Stimulated activated naive CD8-positive, alpha-beta T cell treated with anti-CD3 and anti-CD28 coated beads, Interleukin-15, amount 100 ng/mL, for 72 hours (primary cell): ENCODE results near the gene QSER1.
"Not testable (repeated sequence)": the region's sequence is repeated elsewhere in the genome, so short reads cannot be mapped to it uniquely, and the experiment has no call there.

ENCODE experiments used
- ATAC-seq: fragments of 150-1000 bp; cut with Tn5 transposase; 2 replicates; pipeline ENCODE4 v1.10.0; 2021; ENCODE audit warnings: mild to moderate bottlenecking, moderate library complexity
- DNase-seq, 2 donors: peaks; one replicate each; pipeline ENCODE4 v3.0.0; 2021 to 2022
- H3K27ac Mint-ChIP-seq, 2 donors: one replicate each; pipeline ENCODE4 v1.8.0; 2022; ENCODE audit warnings: mild to moderate bottlenecking in 2 of 2, mixed read lengths in 2 of 2, moderate library complexity in 2 of 2
- H3K27me3 Mint-ChIP-seq: one replicate; pipeline ENCODE4 v1.8.0; 2022; ENCODE audit warnings: mixed read lengths
- H3K4me1 Mint-ChIP-seq: one replicate; pipeline ENCODE4 v1.8.0; 2022; ENCODE audit warnings: mild to moderate bottlenecking, mixed read lengths
- H3K4me3 Mint-ChIP-seq, 2 donors: one replicate each; pipeline ENCODE4 v1.8.0; 2022; ENCODE audit warnings: mild to moderate bottlenecking in 2 of 2, mixed read lengths in 2 of 2, moderate library complexity in 1 of 2
- H3K9me3 Mint-ChIP-seq, 2 donors: one replicate each; pipeline ENCODE4 v1.8.0; 2022; ENCODE audit warnings: mixed read lengths in 2 of 2

QSER1 gene

DNA sequence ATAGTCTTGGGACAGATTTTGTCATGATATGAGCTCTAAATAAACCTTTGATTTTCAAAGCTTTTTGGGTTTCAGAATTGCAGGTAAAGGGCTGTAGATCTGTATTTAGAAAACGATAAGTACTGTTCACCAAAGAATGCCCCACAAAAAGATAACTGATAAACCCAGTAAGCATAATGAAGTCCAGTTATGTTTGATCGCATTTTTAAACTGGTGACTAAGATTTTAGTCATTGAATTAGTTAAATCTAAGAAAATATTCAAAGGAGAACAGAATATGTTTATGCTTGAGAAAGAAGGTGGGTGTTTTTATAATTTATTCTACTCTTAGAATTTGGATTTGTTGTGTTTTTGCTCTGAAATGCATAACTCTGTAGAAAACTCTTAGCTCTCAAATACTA is 134.6 kb downstream of the QSER1 start:
- Mint-ChIP-seq H3K27me3 (no peaks in the 10 kb centered on the region), H3K27ac (no peak overlapping the region), H3K4me3 (no peak overlapping the region), H3K4me1 (peaks cover 7% of the 10 kb centered on the region), H3K9me3 (no peaks in the 10 kb centered on the region)
- ATAC-seq (no peak), DNase-seq (no peak)

DNA sequence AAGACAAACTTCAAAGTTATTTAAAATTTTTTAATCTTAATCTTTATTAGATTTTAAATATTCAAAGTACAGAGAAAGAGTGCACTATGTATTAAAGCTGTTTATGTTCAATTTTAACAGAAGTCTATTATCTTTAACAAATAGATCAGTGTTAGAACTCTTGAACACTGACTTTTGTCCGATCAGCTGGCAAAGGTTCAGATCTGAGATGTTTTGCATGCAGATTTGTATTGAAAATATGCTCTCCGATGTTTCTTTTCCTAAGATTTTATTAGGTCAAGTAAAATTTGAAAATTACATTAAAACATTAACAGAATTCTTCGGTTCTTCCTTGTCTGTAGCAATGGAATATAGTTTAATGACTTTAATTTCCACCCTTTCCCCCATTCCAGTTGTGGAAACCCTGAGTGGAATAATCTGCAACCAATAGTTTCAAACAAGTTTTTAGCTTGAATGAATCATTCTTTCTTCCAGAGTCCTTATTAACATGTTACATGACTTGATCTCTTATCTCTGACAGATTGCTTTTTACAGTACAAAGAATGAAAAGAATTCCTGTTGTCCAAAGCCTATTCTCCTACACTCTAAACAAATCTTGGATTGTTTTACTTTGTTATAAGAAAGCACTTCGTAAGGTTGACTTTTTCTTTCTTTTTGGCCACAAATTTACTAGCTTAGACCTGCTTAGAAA is 135.4 kb downstream of the QSER1 start:
- DNase-seq: no peak
- Mint-ChIP-seq H3K4me3 (no peak overlapping the region), H3K4me1 (peaks cover 6% of the 10 kb centered on the region), H3K27ac (peak overlapping the region in 1 of 2 donors; percentile 57), H3K27me3 (no peaks in the 10 kb centered on the region), H3K9me3 (no peaks in the 10 kb centered on the region)
- ATAC-seq: no peak

DNA sequence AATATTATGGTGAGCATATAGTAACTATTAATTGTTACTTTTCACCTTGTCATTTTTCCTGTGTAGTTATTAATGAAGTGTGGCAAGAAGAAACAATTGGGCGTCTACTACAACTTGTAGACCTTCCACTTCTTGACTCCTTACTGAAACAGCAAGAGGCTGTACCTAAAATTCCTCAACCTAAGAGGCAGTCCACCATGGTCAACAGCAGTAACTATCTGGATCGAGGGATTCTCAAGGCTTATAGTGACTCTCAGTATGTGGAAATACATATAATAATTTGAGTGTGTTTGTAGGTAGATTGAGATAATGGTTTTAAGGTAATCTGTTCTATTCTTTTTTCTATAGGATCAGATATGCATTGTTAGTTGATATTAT is 135.9 kb downstream of the QSER1 start:
- Mint-ChIP-seq H3K27me3 (no peaks in the 10 kb centered on the region), H3K9me3 (no peaks in the 10 kb centered on the region), H3K4me3 (no peak overlapping the region), H3K4me1 (peaks cover 6% of the 10 kb centered on the region), H3K27ac (no peak overlapping the region)
- ATAC-seq (no peak), DNase-seq (no peak)

DNA sequence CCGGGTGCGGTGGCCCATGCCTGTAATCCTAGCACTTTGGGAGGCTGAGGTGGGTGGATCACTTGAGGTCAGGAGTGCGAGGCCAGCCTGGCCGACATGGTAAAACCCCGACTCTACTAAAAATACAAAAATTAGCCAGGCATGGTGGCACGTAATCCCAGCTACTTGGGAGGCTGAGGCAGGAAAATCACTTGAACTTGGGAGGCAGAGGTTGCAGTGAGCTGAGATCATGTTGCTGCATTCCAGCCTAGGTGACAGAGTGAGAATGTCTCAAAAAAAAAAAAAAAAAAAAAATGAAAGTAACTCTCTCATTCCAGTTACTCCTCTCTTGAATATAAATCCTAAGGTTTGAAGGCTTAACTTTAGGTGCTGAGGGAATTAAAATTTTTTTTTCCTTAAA is 136.6 kb downstream of the QSER1 start:
- H3K4me1 Mint-ChIP-seq, H3K9me3 Mint-ChIP-seq, H3K27ac Mint-ChIP-seq, H3K27me3 Mint-ChIP-seq, H3K4me3 Mint-ChIP-seq, DNase-seq, ATAC-seq: not testable (repeated sequence)
